MM.1S (cell line): ENCODE measurements around the gene LTN1.

ENCODE experiments used
- DNase-seq: peaks from one replicate; pipeline ENCODE4 v3.0.0-alpha.2; 2015
- H2AFZ ChIP-seq: fragments of 300-600 bp; sonication (generic); 2 replicates; pipeline ENCODE4 v1.6.0; 2016; ENCODE audit warnings: antibody characterized with exemption, low read length
- H3F3A ChIP-seq: fragments of 300-600 bp; sonication (generic); 2 replicates; pipeline ENCODE4 v1.6.1; 2016; ENCODE audit warnings: mild to moderate bottlenecking, antibody characterized with exemption, low read length, moderate library complexity, mixed read lengths; ENCODE audit not compliant: insufficient read depth
- H3K27ac ChIP-seq: fragments of 300-600 bp; sonication (generic); 2 replicates; pipeline ENCODE4 v1.5.1; 2016; ENCODE audit warnings: mild to moderate bottlenecking, low read length
- H3K27me3 ChIP-seq: fragments of 300-600 bp; sonication (generic); replicated peaks from 2 replicates; pipeline ENCODE4 v1.6.0; 2016; ENCODE audit warnings: low read length; ENCODE audit not compliant: insufficient read depth
- H3K36me3 ChIP-seq: fragments of 300-600 bp; sonication (generic); replicated peaks from 2 replicates; pipeline ENCODE4 v1.6.1; 2016; ENCODE audit warnings: mild to moderate bottlenecking, low read length, mixed read lengths; ENCODE audit not compliant: insufficient read depth
- H3K4me1 ChIP-seq: fragments of 300-600 bp; sonication (generic); 2 replicates; pipeline ENCODE4 v1.6.1; 2016; ENCODE audit warnings: low read length, mixed read lengths
- H3K4me2 ChIP-seq: fragments of 300-600 bp; sonication (generic); 2 replicates; pipeline ENCODE4 v1.6.0; 2016; ENCODE audit warnings: low read depth, low read length
- H3K4me3 ChIP-seq: fragments of 300-600 bp; sonication (generic); 2 replicates; pipeline ENCODE4 v1.5.1; 2016; ENCODE audit warnings: low read length, mixed read lengths
- H3K79me2 ChIP-seq: fragments of 300-600 bp; sonication (generic); 2 replicates; pipeline ENCODE4 v1.6.1; 2016; ENCODE audit warnings: mixed run types, low read length, mixed read lengths
- H3K9ac ChIP-seq: fragments of 300-600 bp; sonication (generic); 2 replicates; pipeline ENCODE4 v1.6.1; 2016; ENCODE audit warnings: low read length, mixed read lengths
- H3K9me2 ChIP-seq: fragments of 300-600 bp; sonication (generic); replicated peaks from 2 replicates; pipeline ENCODE4 v1.6.1; 2016; ENCODE audit warnings: mild to moderate bottlenecking, low read length, mixed read lengths; ENCODE audit not compliant: insufficient read depth
- H3K9me3 ChIP-seq: fragments of 300-600 bp; sonication (generic); replicated peaks from 2 replicates; pipeline ENCODE4 v1.6.1; 2016; ENCODE audit warnings: mild to moderate bottlenecking, low read length, mixed read lengths; ENCODE audit not compliant: insufficient read depth
- H4K20me1 ChIP-seq: fragments of 300-600 bp; sonication (generic); 2 replicates; pipeline ENCODE4 v1.6.1; 2016; ENCODE audit warnings: mild to moderate bottlenecking, low read length, moderate library complexity, mixed read lengths; ENCODE audit not compliant: insufficient read depth
- EZH2 ChIP-seq: fragments of 300-600 bp; sonication (generic); optimal IDR thresholded peaks from 2 replicates; pipeline ENCODE3; 2017; ENCODE audit warnings: low read depth, mild to moderate bottlenecking, antibody characterized with exemption, low read length, mixed read lengths
- EZH2phosphoT487 ChIP-seq: fragments of 300-600 bp; sonication (generic); IDR thresholded peaks from 2 replicates; pipeline ENCODE4 v1.6.1; 2018; ENCODE audit warnings: antibody characterized with exemption, low read length
- TF ChIP-seq, protein P1 (sequence below): fragments of 300-600 bp; sonication (generic); IDR thresholded peaks from 2 replicates; pipeline ENCODE4 v1.5.1; 2016; ENCODE audit warnings: antibody characterized with exemption, low read length, mixed read lengths

The LTN1 gene

DNA sequence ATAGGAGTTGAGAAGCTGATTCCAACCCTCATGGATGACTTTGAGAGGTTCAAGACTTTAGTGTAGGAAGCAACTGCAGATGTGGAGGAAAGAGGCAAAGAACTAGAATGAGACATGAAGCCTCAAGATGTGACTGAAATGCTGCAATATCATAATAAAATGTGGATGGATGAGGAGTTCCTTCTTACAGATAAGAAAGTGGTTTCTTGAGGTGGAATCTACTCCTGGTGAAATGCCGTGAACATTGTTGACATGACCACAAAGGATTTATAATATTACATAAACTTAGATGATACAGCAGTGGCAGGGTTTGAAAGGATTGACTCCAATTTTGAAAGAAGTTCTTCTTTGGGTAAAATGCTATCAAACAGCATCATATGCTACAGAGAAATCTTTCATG lies 28.8 kb downstream of the LTN1 start:
- no peak for DNase-seq
- H3F3A ChIP-seq: no peaks in the 10 kb centered on the region
- H3K36me3 ChIP-seq: peaks cover 5% of the 10 kb centered on the region; the same call in 1 of the 2 replicates

DNA sequence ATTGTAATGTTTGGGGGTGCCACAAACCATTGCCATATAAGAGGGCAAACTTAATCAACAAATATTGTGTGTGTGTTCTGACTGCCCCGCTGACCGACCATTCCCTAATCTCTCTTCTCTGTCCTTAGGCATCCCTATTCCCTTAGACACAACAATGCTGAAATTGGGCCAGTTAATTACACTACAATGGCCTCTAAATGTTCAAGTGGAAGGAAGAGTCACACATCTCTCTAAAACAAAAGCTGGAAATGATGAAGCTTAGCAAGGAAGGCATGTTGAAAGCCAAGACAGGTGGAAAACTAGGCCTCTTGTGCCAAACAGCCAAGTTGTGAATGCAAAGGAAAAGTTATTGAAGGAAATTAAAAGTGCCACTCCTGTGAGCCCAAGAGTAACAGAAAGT lies 30.2 kb downstream of the LTN1 start:
- H3K9me3 ChIP-seq: no peaks in the 10 kb centered on the region
- no peak overlapping the region for H2AFZ ChIP-seq
- no peak overlapping the region for H3K27ac ChIP-seq
- peaks cover 1% of the 10 kb centered on the region; the same call in 1 of the 2 replicates for H3K36me3 ChIP-seq
- TF ChIP-seq, protein P1, sequence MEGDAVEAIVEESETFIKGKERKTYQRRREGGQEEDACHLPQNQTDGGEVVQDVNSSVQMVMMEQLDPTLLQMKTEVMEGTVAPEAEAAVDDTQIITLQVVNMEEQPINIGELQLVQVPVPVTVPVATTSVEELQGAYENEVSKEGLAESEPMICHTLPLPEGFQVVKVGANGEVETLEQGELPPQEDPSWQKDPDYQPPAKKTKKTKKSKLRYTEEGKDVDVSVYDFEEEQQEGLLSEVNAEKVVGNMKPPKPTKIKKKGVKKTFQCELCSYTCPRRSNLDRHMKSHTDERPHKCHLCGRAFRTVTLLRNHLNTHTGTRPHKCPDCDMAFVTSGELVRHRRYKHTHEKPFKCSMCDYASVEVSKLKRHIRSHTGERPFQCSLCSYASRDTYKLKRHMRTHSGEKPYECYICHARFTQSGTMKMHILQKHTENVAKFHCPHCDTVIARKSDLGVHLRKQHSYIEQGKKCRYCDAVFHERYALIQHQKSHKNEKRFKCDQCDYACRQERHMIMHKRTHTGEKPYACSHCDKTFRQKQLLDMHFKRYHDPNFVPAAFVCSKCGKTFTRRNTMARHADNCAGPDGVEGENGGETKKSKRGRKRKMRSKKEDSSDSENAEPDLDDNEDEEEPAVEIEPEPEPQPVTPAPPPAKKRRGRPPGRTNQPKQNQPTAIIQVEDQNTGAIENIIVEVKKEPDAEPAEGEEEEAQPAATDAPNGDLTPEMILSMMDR: no peak
- TF ChIP-seq EZH2: no peak
- TF ChIP-seq EZH2phosphoT487: no peak
- H3F3A ChIP-seq: no peaks in the 10 kb centered on the region
- no peak overlapping the region for H3K4me2 ChIP-seq
- no peak overlapping the region for H3K9ac ChIP-seq
- no peak overlapping the region for H3K4me3 ChIP-seq
- no peaks in the 10 kb centered on the region for H3K9me2 ChIP-seq
- no peaks in the 10 kb centered on the region for H3K27me3 ChIP-seq
- no peak for DNase-seq
- no peaks in the 10 kb centered on the region for H4K20me1 ChIP-seq
- H3K4me1 ChIP-seq: no peaks in the 10 kb centered on the region
- no peaks in the 10 kb centered on the region for H3K79me2 ChIP-seq

More for the DNA sequence above, 28.8 kb downstream of the LTN1 start:
- TF ChIP-seq, protein P1: no peak
- TF ChIP-seq EZH2: no peak
- no peak for TF ChIP-seq EZH2phosphoT487
- no peak overlapping the region for H2AFZ ChIP-seq
- H3K27ac ChIP-seq: no peak overlapping the region
- no peaks in the 10 kb centered on the region for H3K27me3 ChIP-seq
- H3K9ac ChIP-seq: no peak overlapping the region
- no peaks in the 10 kb centered on the region for H3K9me3 ChIP-seq
- H3K9me2 ChIP-seq: no peaks in the 10 kb centered on the region
- no peaks in the 10 kb centered on the region for H3K79me2 ChIP-seq
- H3K4me3 ChIP-seq: no peak overlapping the region
- no peaks in the 10 kb centered on the region for H4K20me1 ChIP-seq
- no peak overlapping the region for H3K4me2 ChIP-seq
- H3K4me1 ChIP-seq: no peaks in the 10 kb centered on the region

GRCh38 chr21:28961927-28962326 lies 30.8 kb downstream of the LTN1 start:
- H3K79me2 ChIP-seq: no peaks in the 10 kb centered on the region
- H3K9ac ChIP-seq: no peak overlapping the region
- H3K9me2 ChIP-seq: no peaks in the 10 kb centered on the region
- H3K4me3 ChIP-seq: no peak overlapping the region
- H4K20me1 ChIP-seq: no peaks in the 10 kb centered on the region
- H3K9me3 ChIP-seq: no peaks in the 10 kb centered on the region
- no peaks in the 10 kb centered on the region; the same call in 1 of the 2 replicates for H3K36me3 ChIP-seq
- no peak overlapping the region for H2AFZ ChIP-seq
- no peak overlapping the region for H3K27ac ChIP-seq
- TF ChIP-seq EZH2phosphoT487: no peak
- no peak for TF ChIP-seq EZH2
- TF ChIP-seq, protein P1: no peak
- no peak for DNase-seq
- no peak overlapping the region for H3K4me2 ChIP-seq
- no peaks in the 10 kb centered on the region for H3F3A ChIP-seq
- H3K4me1 ChIP-seq: no peaks in the 10 kb centered on the region
- H3K27me3 ChIP-seq: no peaks in the 10 kb centered on the region
